ENCODE results near the gene TMC2. TPM values are rescaled to one million over a fixed set of nuclear protein-coding genes. Genes with fewer than 3 reads are reported as not detected.

Gene TMC2
- total and polyA plus RNA-seq, 2 of the 8 experiments (the other 6 are each of a cell fraction or from before 2014, with no cell fraction given) = not detected

DNA sequence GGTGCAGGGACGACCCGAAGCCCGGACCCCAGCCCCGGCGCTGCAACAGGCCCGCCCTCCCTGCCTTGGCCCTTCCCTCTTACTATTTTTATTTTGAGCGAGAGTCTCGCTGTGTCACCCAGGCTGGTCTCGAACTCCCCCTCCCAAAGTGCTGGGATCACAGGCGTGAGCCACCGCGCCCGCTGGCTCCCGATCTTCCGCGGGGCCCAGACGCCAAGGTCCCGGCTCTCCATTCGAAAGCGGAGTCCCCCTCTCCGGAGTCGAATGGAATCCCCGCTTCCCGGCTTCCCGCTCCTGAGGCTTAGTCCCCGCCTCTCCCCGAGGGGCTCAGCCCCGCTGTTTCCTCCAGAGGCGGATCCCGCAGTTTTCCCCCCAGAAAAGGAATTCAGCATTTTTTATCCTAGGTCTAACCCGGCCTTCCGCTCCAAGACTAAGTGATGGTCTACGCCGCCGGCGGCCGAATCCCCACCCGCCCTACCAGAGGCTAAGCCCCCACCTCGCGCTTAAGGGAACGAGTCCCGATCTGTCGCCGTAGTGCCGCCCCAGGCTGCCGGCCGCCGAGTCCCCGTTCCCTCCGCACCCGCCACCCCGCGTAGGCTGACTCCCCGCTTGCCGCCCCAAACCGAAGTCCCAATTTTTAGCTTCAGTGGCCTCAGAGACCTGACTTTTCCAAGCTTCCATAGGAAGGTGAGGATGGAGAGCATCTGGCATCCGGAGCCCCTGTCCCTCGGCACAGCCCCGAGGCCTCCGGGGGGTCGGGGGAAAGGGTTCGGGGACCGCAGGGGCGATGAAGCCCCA lies 11.5 kb upstream of the TMC2 start:
- Histone ChIP-seq H3K27me3 (replicated peaks in 1 of 4; ENCODE audit: control insufficient read depth in 3 of 4, extremely low read depth in 1 of 4, insufficient read depth in 3 of 4, low read length in 3 of 4) (peaks cover 4 to 52% (median 36%) of the 10 kb centered on the region in 4 experiments), H2BK120ac (replicated peaks; ENCODE audit: low read depth, low read length) (no peak overlapping the region), H4K8ac (ENCODE audit: extremely low read depth, insufficient read depth, low read length) (peak overlapping the region; percentile 53), H3K9ac (replicated peaks in 1 of 4; ENCODE audit: extremely low read depth in 1 of 4, low read depth in 3 of 4, low read length in 3 of 4) (peak overlapping the region; percentile 40 to 62 (median 50)), H2BK5ac (ENCODE audit: low read depth, low read length) (no peak overlapping the region), H2AFZ (ENCODE audit: low read length) (peak overlapping the region; percentile 81; the same call in 1 of the 2 replicates), H3K36me3 (ENCODE audit: control insufficient read depth in 2 of 4, insufficient read depth in 4 of 4, low read length in 3 of 4) (no peaks in the 10 kb centered on the region), H3K18ac (ENCODE audit: extremely low read depth, low read length) (peak overlapping the region; percentile 60), H2BK15ac (ENCODE audit: low read length) (no peak overlapping the region), H3K14ac (ENCODE audit: insufficient read length) (no peak overlapping the region), H3K56ac (replicated peaks; ENCODE audit: insufficient read length, low read depth, low read length) (no peak overlapping the region), H2BK12ac (ENCODE audit: low read depth, low read length) (no peak overlapping the region), H3K4me3 (ENCODE audit: extremely low read depth in 1 of 4, insufficient read depth in 2 of 4, low read depth in 3 of 4, low read length in 4 of 4) (peak overlapping the region; percentile 58 to 82 (median 74)), H3K27ac (ENCODE audit: low read depth, low read length) (no peak overlapping the region), H4K91ac (replicated peaks; ENCODE audit: insufficient read length, low read length) (no peak overlapping the region), H3K23me2 (ENCODE audit: low read depth, low read length) (peaks cover 8% of the 10 kb centered on the region; the same call in 1 of the 2 replicates), H4K5ac (ENCODE audit: insufficient read length, low read depth, low read length) (no peak overlapping the region), H2BK20ac (ENCODE audit: low read length) (no peak overlapping the region), H3K9me3 (ENCODE audit: insufficient read depth in 2 of 2, low read depth in 1 of 2, low read length in 1 of 2) (no peaks in the 10 kb centered on the region), H3K4me1 (replicated peaks in 1 of 4; ENCODE audit: control insufficient read depth in 3 of 4, insufficient read depth in 4 of 4, low read length in 3 of 4) (no peaks in the 10 kb centered on the region), H3K23ac (ENCODE audit: insufficient read length) (no peak overlapping the region), H3K79me2 (ENCODE audit: control insufficient read depth in 1 of 2, insufficient read depth in 2 of 2, low read length in 2 of 2) (no peaks in the 10 kb centered on the region), H3K79me1 (ENCODE audit: low read depth, low read length) (no peaks in the 10 kb centered on the region), H2AK5ac (ENCODE audit: low read depth, low read length) (no peak overlapping the region), H3K4ac (replicated peaks; ENCODE audit: insufficient read length, low read depth, low read length) (no peak overlapping the region), H4K20me1 (replicated peaks in 1 of 2; ENCODE audit: control insufficient read depth in 1 of 2, insufficient read depth in 2 of 2, low read length in 2 of 2) (no peaks in the 10 kb centered on the region), H3K4me2 (ENCODE audit: insufficient read depth in 1 of 2, low read depth in 2 of 2, low read length in 2 of 2) (peak overlapping the region; percentile 70 to 95)
- ChIA-PET POLR2A (ENCODE audit: partially characterized antibody) (interaction anchor here (0.7 to 1.3 kb wide), 4 partner anchors 55 to 167 kb away, joined by 3 to 5 read pairs (median 3); partner anchors contain the start of gene SNRPB), CTCF (ENCODE audit: partially characterized antibody) (interaction anchor here (0.6 to 4.6 kb wide), 19 partner anchors 12 to 247 kb away, joined by 3 to 35 read pairs (median 4); partner anchors contain the start of genes IDH3B and TMC2)
- FAIRE-seq = no peak
- 5% methylated on average over 31 of the region's 64 CpGs; no CpG with 5 or more reads in 1 of the 2 experiments for WGBS, 2 experiments (ENCODE audit: extremely low coverage in 1 of 2, insufficient coverage in 1 of 2, insufficient read length in 1 of 2, insufficient replicate concordance in 2 of 2, low coverage in 1 of 2, low lambda C conversion rate in 2 of 2, missing lambda C conversion rate in 1 of 2)
- TF ChIP-seq EZH2 (IDR thresholded peaks at IDR 0.05; ENCODE audit: low read depth, low read length, severe bottlenecking) = peak; percentile 60
- peak; percentile 3; the same call in 1 of the 2 replicates for TF ChIP-seq TAF1 (IDR thresholded peaks at IDR 0.05; ENCODE audit: low read depth, low read length)
- TF ChIP-seq KDM4A (IDR thresholded peaks at IDR 0.05; ENCODE audit: low read depth, low read length, severe bottlenecking) = peak; percentile 82
- TF ChIP-seq SUZ12 (IDR thresholded peaks at IDR 0.05; ENCODE audit: low read length) = peak; percentile 31; the same call in 1 of the 2 replicates
- TF ChIP-seq PHF8 (conservative IDR thresholded peaks at IDR 0.05; ENCODE audit: low read depth, low read length) = 0 out of 2 replicates have a peak, but pooled peaks have one; percentile 34
- no peak for TF ChIP-seq GABPA (IDR thresholded peaks at IDR 0.05; ENCODE audit: borderline replicate concordance, insufficient read depth, low read length)
- TF ChIP-seq TCF12 (IDR thresholded peaks at IDR 0.05; ENCODE audit: low read depth, low read length) = no peak
- peak; percentile 66 for TF ChIP-seq ASH2L (IDR thresholded peaks at IDR 0.05; ENCODE audit: low read length)
- no peak for TF ChIP-seq GTF2F1 (IDR thresholded peaks at IDR 0.05; ENCODE audit: borderline replicate concordance, low read depth, low read length)
- TF ChIP-seq, protein P1, sequence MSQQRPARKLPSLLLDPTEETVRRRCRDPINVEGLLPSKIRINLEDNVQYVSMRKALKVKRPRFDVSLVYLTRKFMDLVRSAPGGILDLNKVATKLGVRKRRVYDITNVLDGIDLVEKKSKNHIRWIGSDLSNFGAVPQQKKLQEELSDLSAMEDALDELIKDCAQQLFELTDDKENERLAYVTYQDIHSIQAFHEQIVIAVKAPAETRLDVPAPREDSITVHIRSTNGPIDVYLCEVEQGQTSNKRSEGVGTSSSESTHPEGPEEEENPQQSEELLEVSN (IDR thresholded peaks at IDR 0.05) = no peak
- peak in 1 of 2 experiments; percentile 79 for DNase-seq (ENCODE audit: low read depth in 1 of 2, low spot score in 2 of 2)

Measured in H1 (cell line).